Measurements from ENCODE around the gene ST6GALNAC4. TPM values are rescaled to one million over a fixed set of nuclear protein-coding genes. Genes with fewer than 3 reads are reported as not detected.

ST6GALNAC4 gene
- polyA plus RNA-seq, 3 donors, result 8.9 to 14.0 (median 10.3) TPM

DNA sequence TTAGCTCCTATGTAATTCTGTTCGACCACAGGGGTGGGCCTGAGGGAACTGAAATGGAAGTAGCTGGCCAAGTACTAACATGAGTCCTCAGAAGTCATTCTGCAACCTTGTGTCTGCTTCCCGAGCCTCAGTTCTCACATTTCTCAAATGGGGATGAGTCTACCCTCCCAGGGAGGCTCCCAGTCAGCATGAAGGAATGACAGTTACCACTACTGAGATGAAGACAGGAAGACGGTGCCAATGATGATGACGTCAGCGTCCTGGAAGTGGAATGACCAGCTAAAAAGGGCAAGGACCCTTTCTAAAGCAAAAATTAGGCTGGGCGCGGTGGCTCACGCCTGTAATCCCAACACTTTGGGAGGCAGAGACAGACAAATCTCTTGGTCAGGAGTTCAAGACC lies 6.9 kb upstream of the ST6GALNAC4 start:
- Histone ChIP-seq H4K20me1 (ENCODE audit: insufficient read depth, low read length) (peaks cover 3% of the 10 kb centered on the region), H3K27me3 (ENCODE audit: control insufficient read depth in 2 of 2, insufficient read depth in 2 of 2, low read length in 2 of 2) (peaks cover 19 to 60% of the 10 kb centered on the region in 2 donors), H3K9me3 (replicated peaks in 1 of 2; ENCODE audit: control insufficient read depth in 1 of 2, insufficient read depth in 1 of 2, low read length in 2 of 2) (peaks cover 0 to 9% of the 10 kb centered on the region in 2 donors), H3K36me3 (replicated peaks in 1 of 2; ENCODE audit: control insufficient read depth in 1 of 2, insufficient read depth in 2 of 2, low read length in 2 of 2) (no peaks in the 10 kb centered on the region), H3K4me1 (ENCODE audit: control insufficient read depth in 1 of 2, insufficient read depth in 2 of 2, low read length in 2 of 2) (peaks cover 44 to 47% of the 10 kb centered on the region in 2 donors), H3K79me2 (ENCODE audit: insufficient read depth, low read length) (no peaks in the 10 kb centered on the region), H2AFZ (ENCODE audit: insufficient read depth, low read depth, low read length, poor library complexity, severe bottlenecking) (no peak overlapping the region), H3K9ac (ENCODE audit: insufficient read depth, low read length, poor library complexity, severe bottlenecking) (no peak overlapping the region), H3K4me2 (replicated peaks; ENCODE audit: extremely low read depth, low read length, poor library complexity, severe bottlenecking) (no peak overlapping the region), H3K4me3 (replicated peaks in 1 of 3; ENCODE audit: low read depth in 2 of 3, low read length in 3 of 3) (no peak overlapping the region), H3K27ac (ENCODE audit: low read depth in 1 of 2, low read length in 2 of 2) (no peak overlapping the region)
- Mint-ChIP-seq H3K27ac (no peak overlapping the region), H3K27me3 (ENCODE audit: low read depth in 3 of 3) (peaks cover 56 to 68% (median 68%) of the 10 kb centered on the region in 3 donors), H3K4me1 (peaks cover 40% of the 10 kb centered on the region), H3K4me3 (peak overlapping the region in 1 of 2 donors; percentile 46), H3K9me3 (peaks cover 0 to 7% (median 1%) of the 10 kb centered on the region in 7 donors), H3K36me3 (peaks cover 0 to 4% of the 10 kb centered on the region in 2 donors)
- no peak for DNase-seq
- TF ChIP-seq, protein P1, sequence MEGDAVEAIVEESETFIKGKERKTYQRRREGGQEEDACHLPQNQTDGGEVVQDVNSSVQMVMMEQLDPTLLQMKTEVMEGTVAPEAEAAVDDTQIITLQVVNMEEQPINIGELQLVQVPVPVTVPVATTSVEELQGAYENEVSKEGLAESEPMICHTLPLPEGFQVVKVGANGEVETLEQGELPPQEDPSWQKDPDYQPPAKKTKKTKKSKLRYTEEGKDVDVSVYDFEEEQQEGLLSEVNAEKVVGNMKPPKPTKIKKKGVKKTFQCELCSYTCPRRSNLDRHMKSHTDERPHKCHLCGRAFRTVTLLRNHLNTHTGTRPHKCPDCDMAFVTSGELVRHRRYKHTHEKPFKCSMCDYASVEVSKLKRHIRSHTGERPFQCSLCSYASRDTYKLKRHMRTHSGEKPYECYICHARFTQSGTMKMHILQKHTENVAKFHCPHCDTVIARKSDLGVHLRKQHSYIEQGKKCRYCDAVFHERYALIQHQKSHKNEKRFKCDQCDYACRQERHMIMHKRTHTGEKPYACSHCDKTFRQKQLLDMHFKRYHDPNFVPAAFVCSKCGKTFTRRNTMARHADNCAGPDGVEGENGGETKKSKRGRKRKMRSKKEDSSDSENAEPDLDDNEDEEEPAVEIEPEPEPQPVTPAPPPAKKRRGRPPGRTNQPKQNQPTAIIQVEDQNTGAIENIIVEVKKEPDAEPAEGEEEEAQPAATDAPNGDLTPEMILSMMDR (IDR thresholded peaks at IDR 0.05), result no peak
- intact Hi-C loops (cut with micrococcal nuclease), result loop anchor here (5.0 to 10.0 kb wide), 3 partner anchors 41 to 421 kb away; no protein-coding TSS in a partner anchor
- WGBS (ENCODE audit: insufficient coverage), result 90% methylated on average over 6 of the region's 8 CpGs

GRCh38 chr9:127923046-127923445 lies 6.2 kb upstream of the ST6GALNAC4 start:
- no peak overlapping the region for H3K27ac ChIP-seq (ENCODE audit: low read depth in 1 of 2, low read length in 2 of 2)
- Mint-ChIP-seq H3K27ac (no peak overlapping the region), H3K4me3 (no peak overlapping the region), H3K9me3 (peaks cover 0 to 3% (median 1%) of the 10 kb centered on the region in 7 donors), H3K4me1 (peaks cover 43% of the 10 kb centered on the region), H3K36me3 (peaks cover 0 to 2% of the 10 kb centered on the region in 2 donors), H3K27me3 (ENCODE audit: low read depth in 3 of 3) (peaks cover 50 to 61% (median 60%) of the 10 kb centered on the region in 3 donors)
- intact Hi-C loops (cut with micrococcal nuclease), result loop anchor here (5.0 to 10.0 kb wide), 3 partner anchors 41 to 421 kb away; no protein-coding TSS in a partner anchor
- H3K4me2 ChIP-seq (replicated peaks; ENCODE audit: extremely low read depth, low read length, poor library complexity, severe bottlenecking), result no peak overlapping the region
- no peaks in the 10 kb centered on the region for H4K20me1 ChIP-seq (ENCODE audit: insufficient read depth, low read length)
- H3K36me3 ChIP-seq (replicated peaks in 1 of 2; ENCODE audit: control insufficient read depth in 1 of 2, insufficient read depth in 2 of 2, low read length in 2 of 2), result no peaks in the 10 kb centered on the region
- H3K9me3 ChIP-seq (replicated peaks in 1 of 2; ENCODE audit: control insufficient read depth in 1 of 2, insufficient read depth in 1 of 2, low read length in 2 of 2), result peaks cover 0 to 4% of the 10 kb centered on the region in 2 donors
- peaks cover 12 to 52% of the 10 kb centered on the region in 2 donors for H3K27me3 ChIP-seq (ENCODE audit: control insufficient read depth in 2 of 2, insufficient read depth in 2 of 2, low read length in 2 of 2)
- DNase-seq, result no peak
- TF ChIP-seq, protein P1 (IDR thresholded peaks at IDR 0.05), result no peak
- H3K4me1 ChIP-seq (ENCODE audit: control insufficient read depth in 1 of 2, insufficient read depth in 2 of 2, low read length in 2 of 2), result peaks cover 46 to 50% of the 10 kb centered on the region in 2 donors
- 71% methylated on average over 5 of the region's 6 CpGs for WGBS (ENCODE audit: insufficient coverage)
- no peak overlapping the region for H2AFZ ChIP-seq (ENCODE audit: insufficient read depth, low read depth, low read length, poor library complexity, severe bottlenecking)
- H3K79me2 ChIP-seq (ENCODE audit: insufficient read depth, low read length), result no peaks in the 10 kb centered on the region
- no peak overlapping the region for H3K9ac ChIP-seq (ENCODE audit: insufficient read depth, low read length, poor library complexity, severe bottlenecking)
- H3K4me3 ChIP-seq (replicated peaks in 1 of 3; ENCODE audit: low read depth in 2 of 3, low read length in 3 of 3), result no peak overlapping the region
